Adrenal gland (tissue), 12 donors: Measurements from ENCODE around the gene ZDHHC7. TPM values are rescaled to one million over a fixed set of nuclear protein-coding genes. Genes with fewer than 3 reads are reported as not detected.

Experiments used
- DNase-seq, 7 donors: peaks; one replicate each; pipeline ENCODE4 v3.0.0-alpha.2; 2019 to 2020
- H3K27ac ChIP-seq, 5 donors: fragments of 200-600 bp; sonication (generic) in 4 of 5; 1 replicate in 3 of 5; 2 replicates in 2 of 5; pipeline versions ENCODE4 v1.5.1 to v1.8.0; 2016 to 2020; ENCODE audit warnings: mild to moderate bottlenecking in 1 of 5
- H3K27me3 ChIP-seq: fragments of 200-600 bp; 2 replicates; pipeline ENCODE4 v1.8.0; 2021
- H3K36me3 ChIP-seq, 2 donors: fragments of 200-600 bp; replicated peaks in 1 of 2; 1 replicate in 1 of 2; 2 replicates in 1 of 2; pipeline versions ENCODE4 v1.5.1 to v1.8.0; 2018 to 2022
- H3K4me1 ChIP-seq, 2 donors: fragments of 200-600 bp; replicated peaks in 1 of 2; 1 replicate in 1 of 2; 2 replicates in 1 of 2; pipeline versions ENCODE4 v1.5.1 to v1.8.0; 2018 to 2021
- H3K4me3 ChIP-seq, 4 donors: fragments of 200-600 bp; sonication (generic) in 3 of 4; one replicate each; pipeline ENCODE4 v1.5.1; 2016 to 2018
- H3K9me3 ChIP-seq, 3 donors: fragments of 200-600 bp; sonication (generic) in 1 of 3; replicated peaks in 1 of 3; 1 replicate in 2 of 3; 2 replicates in 1 of 3; pipeline versions ENCODE4 v1.5.1 to v1.8.0; 2016 to 2021
- CTCF ChIP-seq, 6 experiments: fragments of 450-650 bp in 4 of 6; fragments of 200-600 bp in 2 of 6; sonication (generic) in 1 of 6; IDR thresholded peaks; 1 replicate in 5 of 6; 2 replicates in 1 of 6; pipeline versions ENCODE4 v1.5.1 to v1.8.0; 2016 to 2021; ENCODE audit warnings: antibody characterized with exemption in 6 of 6, mild to moderate bottlenecking in 2 of 6, moderate library complexity in 1 of 6
- POLR2A ChIP-seq, 2 donors: fragments of 450-650 bp; IDR thresholded peaks; one replicate each; pipeline ENCODE4 v1.6.1; 2017; ENCODE audit warnings: antibody characterized with exemption in 2 of 2, mild to moderate bottlenecking in 2 of 2, moderate library complexity in 1 of 2
- WGBS, 4 donors: extraction: QIAGEN DNeasy Blood & Tissue Kit in 2 of 4; methylation state at CpG; one replicate each; pipeline versions ENCODE4 v1.1.5 to v1.1.7; 2013 to 2017; 5-methylcytosine and 5-hydroxymethylcytosine counted together
- intact Hi-C, 2 donors: fragments of 100-400 bp; cut with DNase I; formaldehyde crosslinking; loops; one replicate each; pipeline versions ENCODE4 v1.14.1 to v1.15.0; 2022 to 2023
- polyA plus RNA-seq, 3 donors: library from polyadenylated mRNA; stranded (reverse); fragments of 200-250 nt in 2 of 3; fragments of 350-450 nt in 1 of 3; fragmentation: Illumina TruSeq in 1 of 3; extraction: RNeasy Lipid Tissue Mini Kit (QIAGEN cat#74804) in 1 of 3; gene quantifications; one replicate each; pipeline ENCODE4 v1.2.3, GENCODE V29; 2013 to 2014
- total RNA-seq, 9 donors: library from RNA; depleted of rRNA in 4 of 9; stranded (reverse); fragments of >200 nt in 4 of 9; fragments of 120-200 nt in 1 of 9; fragmentation: NEBNext Ultra II Directional in 1 of 9; extraction: Animal tissue kit (Norgen Biotek cat#: 25700) in 1 of 9; gene quantifications; one replicate each; pipeline versions ENCODE4 v1.1.0 to v1.2.4, GENCODE V29; 2013 to 2023
- donor health status: healthy with polysubstance abuse.
- donor health status: Bipolar disorder and iron deficiency.
- donor health status: DM: yes; HTN: yes; CAD: no.
- donor health status: DM: no; HTN: no; CAD: no.
- donor health status: DM: no; HTN: no; CAD: no.
- donor health status: DM: yes; HTN: yes; CAD: no.

The ZDHHC7 gene
- total and polyA plus RNA-seq, 12 donors: 22.5 to 74.6 (median 41.0) TPM

- TF ChIP-seq POLR2A (IDR thresholded peaks at IDR 0.05): no peak
- TF ChIP-seq CTCF (IDR thresholded peaks at IDR 0.05): no peak
- intact Hi-C loops: loop anchor here in 1 of 2 donors (2.0 to 10.0 kb wide), 2 partner anchors 45 to 171 kb away; no protein-coding TSS in a partner anchor
- Histone ChIP-seq H3K36me3 (no peaks in the 10 kb centered on the region), H3K4me1 (peaks cover 28 to 42% of the 10 kb centered on the region in 2 donors), H3K27ac (peak overlapping the region in 1 of 5 donors; percentile 6), H3K27me3 (no peaks in the 10 kb centered on the region), H3K9me3 (no peaks in the 10 kb centered on the region), H3K4me3 (no peak overlapping the region)
- WGBS, 4 donors: 85 to 97% (median 91%) methylated on average over 10 to 19 of the region's 19 CpGs
- DNase-seq: no peak
These were observed 85.5 kb downstream of the ZDHHC7 start for GRCh38 chr16:84925773-84926372.

DNA sequence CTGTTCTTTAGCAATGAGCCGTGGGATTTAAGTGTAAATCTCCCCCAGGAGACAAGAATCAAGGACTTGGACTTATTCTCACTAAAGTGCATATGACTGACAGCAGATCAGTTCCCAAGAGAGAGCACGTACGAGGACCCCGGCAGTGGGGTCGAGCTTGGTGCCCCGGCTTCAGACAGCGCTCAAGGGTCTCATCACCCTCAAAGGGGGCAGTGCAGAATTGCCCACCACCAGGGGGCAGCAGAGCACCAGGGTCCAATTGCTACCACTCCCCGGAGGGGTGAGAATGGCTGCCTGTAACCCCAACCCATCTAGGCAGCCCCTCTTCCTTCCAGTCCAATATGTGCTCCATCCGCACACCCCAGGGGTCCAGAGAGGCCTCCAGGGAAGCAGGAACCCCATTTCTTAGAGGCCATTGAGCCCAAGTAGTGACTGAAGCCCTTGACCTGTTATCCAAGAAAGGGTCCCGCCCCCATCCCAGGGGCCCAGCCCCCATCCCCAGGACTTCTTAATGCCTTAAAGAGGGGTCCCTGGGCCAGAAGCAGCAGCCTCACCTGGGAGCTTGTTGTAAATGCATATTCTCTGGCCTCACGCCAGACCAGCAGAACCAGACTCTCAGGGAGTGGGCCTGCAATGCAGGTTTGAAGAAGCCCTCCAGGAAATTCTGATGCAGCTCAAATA lies 86.1 kb downstream of the ZDHHC7 start:
- Histone ChIP-seq H3K36me3 (no peaks in the 10 kb centered on the region), H3K4me3 (no peak overlapping the region), H3K9me3 (no peaks in the 10 kb centered on the region), H3K27me3 (no peaks in the 10 kb centered on the region), H3K4me1 (peaks cover 28 to 42% of the 10 kb centered on the region in 2 donors), H3K27ac (peak overlapping the region in 2 of 5 donors; percentile 68 to 72)
- 43 to 69% (median 56%) methylated on average over 5 to 11 of the region's 11 CpGs for WGBS, 4 donors
- intact Hi-C loops: loop anchor here in 1 of 2 donors (2.0 to 10.0 kb wide), 2 partner anchors 46 to 170 kb away; no protein-coding TSS in a partner anchor
- TF ChIP-seq CTCF (IDR thresholded peaks at IDR 0.05): peak; percentile 87 to 94 (median 91)
- no peak for TF ChIP-seq POLR2A (IDR thresholded peaks at IDR 0.05)
- peak; percentile 51 to 80 (median 75) for DNase-seq

DNA sequence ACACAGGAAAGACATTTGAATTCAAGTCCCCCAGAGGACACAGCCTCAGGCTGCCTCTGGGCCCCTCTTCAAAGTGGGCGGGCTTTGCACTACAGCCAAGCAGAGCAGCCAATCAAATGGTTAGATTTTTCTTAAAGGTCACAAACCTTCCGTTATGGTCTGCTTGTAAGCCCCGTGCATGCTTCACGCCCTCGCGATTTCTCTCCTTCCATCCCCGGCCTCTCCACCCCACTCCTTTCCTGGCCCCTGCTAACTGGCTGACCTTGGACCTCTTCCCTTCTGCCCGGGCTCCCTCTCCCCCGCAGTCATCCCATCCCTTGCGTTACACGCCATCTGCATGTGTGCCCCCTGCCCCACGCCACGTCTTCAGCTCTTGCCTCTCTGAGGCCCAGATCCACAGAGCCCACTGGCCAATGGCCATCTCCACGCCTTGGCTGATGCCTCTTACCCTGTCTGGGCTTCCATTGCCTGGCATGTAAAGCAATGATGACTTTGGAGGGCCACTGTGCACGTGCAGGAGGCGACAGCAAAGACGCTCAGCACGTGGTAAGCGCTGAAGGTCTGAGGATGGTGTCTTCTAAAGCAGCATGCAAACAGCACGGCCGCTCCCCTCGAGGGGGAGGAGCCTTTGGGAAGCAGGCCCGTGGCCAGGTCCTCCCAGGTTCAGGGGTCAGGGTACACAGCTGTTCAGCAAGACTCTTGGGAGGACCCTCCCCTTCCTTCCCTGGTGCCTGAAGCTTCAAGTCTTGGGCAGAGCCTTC lies 86.8 kb downstream of the ZDHHC7 start:
- H3K27ac ChIP-seq: peak overlapping the region in 2 of 5 donors; percentile 68 to 72
- WGBS, 4 donors: 51 to 57% (median 53%) methylated on average over 18 to 23 of the region's 23 CpGs
- intact Hi-C loops: loop anchor here (2.0 to 10.0 kb wide), 3 partner anchors 43 to 170 kb away; no protein-coding TSS in a partner anchor

More for the DNA sequence above, 86.8 kb downstream of the ZDHHC7 start:
- H3K36me3 ChIP-seq: no peaks in the 10 kb centered on the region
- no peaks in the 10 kb centered on the region for H3K9me3 ChIP-seq
- DNase-seq: peak in 3 of 7 donors; percentile 33 to 44 (median 36)
- H3K4me3 ChIP-seq: no peak overlapping the region
- TF ChIP-seq POLR2A (IDR thresholded peaks at IDR 0.05) (no peak), CTCF (IDR thresholded peaks at IDR 0.05) (no peak)
- H3K4me1 ChIP-seq: peaks cover 23 to 36% of the 10 kb centered on the region in 2 donors
- H3K27me3 ChIP-seq: no peaks in the 10 kb centered on the region

Other genes with a start within 250 kb of the ZDHHC7 start
- 100 to 1,000 TPM in 3 of 9 donors, 10 to 100 TPM in 5, 1 to 10 TPM in 1; 2.1 to 362 (median 77.2) TPM for gene CRISPLD2, start 191.6 kb downstream of the ZDHHC7 start, total RNA-seq
- 10 to 100 TPM; 21.0 to 43.8 (median 42.1) TPM for gene CRISPLD2, start 191.6 kb downstream of the ZDHHC7 start, polyA plus RNA-seq
- 10 to 100 TPM in 8 of 9 donors, 1 to 10 TPM in 1; 7.5 to 36.7 (median 22.2) TPM for gene KIAA0513, start 16.3 kb upstream of the ZDHHC7 start, total RNA-seq
- gene KIAA0513, start 16.3 kb upstream of the ZDHHC7 start, polyA plus RNA-seq: 10 to 100 TPM in 1 of 3 donors, 1 to 10 TPM in 2; 8.6 to 12.2 (median 9.5) TPM
- 1 to 10 TPM in 1 of 9 donors, under 1 TPM in 4, not detected in 4; 0.17 to 1.2 (median 0.39) TPM for gene CIBAR2, start 100.9 kb upstream of the ZDHHC7 start, total RNA-seq
- gene CIBAR2, start 100.9 kb upstream of the ZDHHC7 start, polyA plus RNA-seq: 1 to 10 TPM in 2 of 3 donors, under 1 TPM in 1; 0.91 to 2.6 (median 1.7) TPM